ENCODE results near the gene CSTF1.

- TF ChIP-seq CEBPB (IDR thresholded peaks at IDR 0.05) (no peak), TAF1 (IDR thresholded peaks at IDR 0.05; ENCODE audit: low read depth) (no peak), RAD21 (IDR thresholded peaks at IDR 0.05; ENCODE audit: low read depth) (no peak), REST (IDR thresholded peaks at IDR 0.05; ENCODE audit: low read depth) (no peak), EP300 (IDR thresholded peaks at IDR 0.05; ENCODE audit: borderline replicate concordance) (no peak), USF1 (IDR thresholded peaks at IDR 0.05) (no peak), NFIC (IDR thresholded peaks at IDR 0.05) (no peak), YY1 (IDR thresholded peaks at IDR 0.05; ENCODE audit: low read depth) (no peak), FOXM1 (IDR thresholded peaks at IDR 0.05; ENCODE audit: borderline replicate concordance, low read depth) (no peak)
Observed at GRCh38 chr20:56412949-56413348, 20.5 kb downstream of the CSTF1 start.
